SH-SY5Y (cell line): ENCODE data around the gene CDCA5.

Experiments used
- GATA2 ChIP-seq: IDR thresholded peaks from 2 replicates; pipeline ENCODE4 v1.6.1; 2011; ENCODE audit warnings: mild to moderate bottlenecking, low read depth, low read length
- GATA3 ChIP-seq: IDR thresholded peaks from 2 replicates; pipeline ENCODE4 v1.6.1; 2011; ENCODE audit warnings: low read depth, mild to moderate bottlenecking, low read length, moderate library complexity

DNA sequence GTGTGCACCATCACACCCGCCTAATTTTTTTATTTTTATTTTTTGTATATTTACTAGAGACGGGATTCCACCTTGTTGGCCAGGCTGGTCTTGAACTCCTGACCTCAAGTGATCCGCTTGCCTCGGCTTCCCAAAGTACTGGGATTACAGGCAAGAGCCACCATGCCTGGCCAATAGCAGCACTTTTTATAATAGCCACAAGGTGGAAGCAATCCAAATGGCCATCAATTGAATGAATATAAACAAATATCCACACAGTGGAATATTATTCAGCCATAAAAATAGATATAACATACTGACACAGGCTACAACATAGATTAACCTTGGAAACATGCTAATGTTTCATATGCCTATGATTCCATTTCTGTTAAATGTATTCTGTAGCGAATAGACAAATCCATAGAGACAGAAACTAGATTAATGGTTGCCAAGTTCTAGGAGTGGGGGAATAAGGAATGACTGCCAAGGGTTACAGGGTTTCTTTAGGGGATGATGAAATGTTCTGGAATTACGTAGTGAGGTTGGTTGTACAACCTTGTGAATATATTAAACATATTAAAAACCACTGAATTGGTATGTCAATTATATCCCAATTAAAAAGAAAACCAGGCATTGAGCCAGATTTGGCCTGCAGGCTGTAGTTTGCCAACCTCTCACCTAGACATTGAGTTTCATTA lies 17.0 kb upstream of the CDCA5 start:
- no peak for TF ChIP-seq GATA2
- TF ChIP-seq GATA3 = no peak
